RPMI8226 (cell line): ENCODE data around the gene KCNK4.
"Not testable (repeated sequence)": the region's sequence is repeated elsewhere in the genome, so short reads cannot be mapped to it uniquely, and the experiment has no call there.

ENCODE experiments used
- DNase-seq: peaks from one replicate; pipeline ENCODE4 v3.0.0-alpha.2; 2015

Gene KCNK4

DNA sequence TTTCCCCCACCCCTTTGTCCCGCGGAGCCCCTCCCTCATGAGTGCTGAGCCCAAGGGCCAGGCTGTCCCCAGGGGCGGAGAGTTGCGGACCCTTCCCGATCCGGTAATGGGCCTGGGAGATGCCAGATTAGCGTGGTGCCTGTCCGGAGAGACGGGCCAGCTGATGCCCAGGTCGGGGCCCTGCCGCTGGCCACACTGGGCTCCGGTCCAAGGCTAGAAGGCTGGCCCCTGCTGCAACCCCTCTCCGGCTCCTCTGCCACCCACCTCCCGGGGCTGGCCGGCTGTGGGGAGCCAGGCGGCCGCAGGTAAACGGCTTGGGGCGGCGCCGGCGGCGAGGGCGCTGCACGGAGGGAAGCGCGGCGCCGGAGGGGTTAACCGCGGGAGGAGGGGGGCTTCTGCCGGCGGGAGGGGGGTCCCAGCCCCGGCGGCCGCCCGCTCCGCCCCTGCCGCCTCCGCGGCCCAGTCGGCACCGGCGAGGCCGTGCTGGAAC lies at the start of gene KCNK4:
TSS of gene KCNK4 (plus strand) at position 41 of the 490 bp plus-strand sequence. CDS start 1,717 bp downstream, outside the sequence.
- DNase-seq = no peak

GRCh38 chr11:64241491-64242374 lies 49.4 kb upstream of the KCNK4 start:
- DNase-seq = peak; percentile 63

- DNase-seq = peak; percentile 4
Observed at GRCh38 chr11:64243236-64243854, 47.8 kb upstream of the KCNK4 start.

DNA sequence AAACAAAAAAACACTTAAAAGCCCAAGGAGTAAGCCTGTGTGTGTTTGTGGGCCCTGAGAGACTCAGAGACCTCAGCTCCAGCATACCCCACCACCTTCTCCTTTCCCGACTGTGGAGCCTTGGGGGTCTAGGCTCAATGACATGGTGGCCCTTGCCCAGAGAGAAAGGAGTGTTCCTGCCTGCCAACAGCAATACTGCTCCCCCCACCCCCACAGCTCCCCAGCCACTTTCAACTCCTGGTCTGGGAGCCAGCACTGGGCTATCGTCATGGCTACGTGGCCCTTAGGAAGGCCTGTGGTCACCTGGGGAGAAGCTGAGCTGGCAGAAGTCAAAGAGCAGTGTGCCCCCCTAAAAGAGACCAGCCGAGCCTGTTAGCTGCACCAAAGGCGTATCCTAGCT lies 47.0 kb upstream of the KCNK4 start:
- peak; percentile 11 for DNase-seq

DNA sequence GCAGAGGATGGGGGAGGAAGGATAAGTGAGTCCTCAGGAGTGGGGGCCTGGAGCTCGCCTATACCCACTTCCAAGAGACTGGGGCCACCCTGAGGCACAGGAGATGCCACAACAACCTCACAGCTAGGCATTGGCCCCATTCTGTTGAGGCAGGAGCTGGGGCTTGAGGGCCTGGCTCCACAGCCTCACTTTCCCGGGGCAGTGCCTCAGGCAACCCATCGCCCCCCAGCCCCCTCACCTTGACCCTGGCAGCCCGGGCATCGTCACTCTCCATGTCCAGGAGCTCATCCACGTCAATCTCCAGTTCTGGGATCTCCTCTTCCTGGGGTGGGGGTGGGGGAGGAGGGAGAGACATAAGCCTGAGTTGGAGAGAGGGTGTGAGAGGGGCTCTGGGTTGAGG lies 46.1 kb upstream of the KCNK4 start:
- DNase-seq = peak; percentile 14

- DNase-seq = peak; percentile 83
Observed at GRCh38 chr11:64245401-64245796, 45.7 kb upstream of the KCNK4 start.

GRCh38 chr11:64245797-64246620 lies 45.1 kb upstream of the KCNK4 start:
- peak; percentile 86 for DNase-seq

DNA sequence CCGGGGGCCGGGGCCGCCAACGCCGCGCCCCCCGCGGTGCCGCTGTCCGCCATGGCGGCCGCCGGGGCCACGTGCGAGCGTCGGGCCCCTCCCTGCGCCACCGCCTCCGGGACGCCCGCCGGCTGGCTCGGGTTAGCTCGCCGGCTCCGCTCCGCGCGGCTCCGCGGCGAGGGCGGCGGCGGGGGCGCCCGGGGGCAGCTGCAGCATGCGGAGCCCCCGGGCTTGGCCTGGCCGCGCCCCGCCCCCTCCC lies 44.6 kb upstream of the KCNK4 start:
- not testable (repeated sequence) for DNase-seq

- peak; percentile 96 for DNase-seq
Observed at GRCh38 chr11:64246871-64247728, 44.0 kb upstream of the KCNK4 start, which contains the start of gene PPP1R14B. TSS of gene PPP1R14B (minus strand) at chr11:64246943. CDS start at chr11:64246673, 270 bp downstream.

DNA sequence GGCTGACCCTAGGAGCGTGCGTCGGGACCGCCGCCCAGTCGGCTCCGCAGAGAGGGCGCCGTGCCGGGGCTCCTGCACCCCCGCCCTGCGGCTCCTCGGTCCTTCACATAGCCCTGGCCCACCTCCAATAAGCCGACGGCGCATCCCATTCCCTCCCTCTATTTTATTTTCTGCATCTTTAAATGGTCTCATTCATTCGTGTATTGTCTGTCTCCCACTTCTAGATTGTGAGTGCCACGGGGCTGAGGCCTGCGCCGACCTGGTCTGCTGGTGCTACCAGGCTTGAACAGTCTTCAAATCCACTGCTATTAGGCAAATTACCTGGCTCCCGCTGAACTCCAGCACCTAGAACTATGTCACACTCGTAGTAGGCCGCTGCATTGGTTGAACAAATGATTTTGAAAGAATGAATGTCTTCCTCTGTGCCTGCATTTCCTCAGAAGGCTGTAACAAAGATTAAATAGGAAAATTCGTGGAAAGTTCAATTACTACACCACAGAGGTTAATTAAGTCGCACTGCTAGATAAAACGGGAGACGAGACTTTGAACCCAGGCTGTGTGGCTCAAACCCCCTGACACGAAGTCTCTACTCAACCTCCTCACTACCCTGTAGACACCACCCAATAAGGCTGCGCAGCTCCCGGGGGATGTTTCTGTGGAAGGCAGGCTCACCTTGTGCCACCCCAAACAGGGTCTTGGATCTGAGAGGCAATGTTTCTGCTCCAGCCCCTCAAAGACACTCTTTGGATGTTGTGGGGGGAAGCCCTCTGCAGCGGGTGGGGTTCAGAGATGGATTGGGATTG lies 43.2 kb upstream of the KCNK4 start:
- DNase-seq = peak; percentile 2

DNA sequence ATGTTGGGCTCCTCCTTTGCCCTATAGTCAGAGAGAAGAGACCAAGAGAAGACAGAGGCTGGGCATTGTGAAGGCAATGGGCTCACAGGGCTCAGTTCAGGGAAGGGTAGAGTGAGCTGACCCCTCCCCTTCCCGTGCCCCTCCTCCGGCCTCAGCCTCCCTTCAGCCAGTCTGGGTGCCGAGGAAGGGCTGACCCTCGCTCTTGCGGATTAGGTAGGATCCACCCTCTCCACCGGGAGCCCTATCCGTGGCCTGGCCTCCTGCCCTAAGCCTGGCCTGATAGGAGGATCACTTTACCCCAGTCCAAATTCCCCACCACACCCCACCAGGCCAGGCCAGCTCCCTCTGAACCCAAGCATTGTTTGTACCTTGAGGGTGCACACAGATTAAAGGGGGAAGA lies 42.5 kb upstream of the KCNK4 start:
- no peak for DNase-seq

GRCh38 chr11:64249038-64249437 lies 42.1 kb upstream of the KCNK4 start:
- DNase-seq = no peak

DNA sequence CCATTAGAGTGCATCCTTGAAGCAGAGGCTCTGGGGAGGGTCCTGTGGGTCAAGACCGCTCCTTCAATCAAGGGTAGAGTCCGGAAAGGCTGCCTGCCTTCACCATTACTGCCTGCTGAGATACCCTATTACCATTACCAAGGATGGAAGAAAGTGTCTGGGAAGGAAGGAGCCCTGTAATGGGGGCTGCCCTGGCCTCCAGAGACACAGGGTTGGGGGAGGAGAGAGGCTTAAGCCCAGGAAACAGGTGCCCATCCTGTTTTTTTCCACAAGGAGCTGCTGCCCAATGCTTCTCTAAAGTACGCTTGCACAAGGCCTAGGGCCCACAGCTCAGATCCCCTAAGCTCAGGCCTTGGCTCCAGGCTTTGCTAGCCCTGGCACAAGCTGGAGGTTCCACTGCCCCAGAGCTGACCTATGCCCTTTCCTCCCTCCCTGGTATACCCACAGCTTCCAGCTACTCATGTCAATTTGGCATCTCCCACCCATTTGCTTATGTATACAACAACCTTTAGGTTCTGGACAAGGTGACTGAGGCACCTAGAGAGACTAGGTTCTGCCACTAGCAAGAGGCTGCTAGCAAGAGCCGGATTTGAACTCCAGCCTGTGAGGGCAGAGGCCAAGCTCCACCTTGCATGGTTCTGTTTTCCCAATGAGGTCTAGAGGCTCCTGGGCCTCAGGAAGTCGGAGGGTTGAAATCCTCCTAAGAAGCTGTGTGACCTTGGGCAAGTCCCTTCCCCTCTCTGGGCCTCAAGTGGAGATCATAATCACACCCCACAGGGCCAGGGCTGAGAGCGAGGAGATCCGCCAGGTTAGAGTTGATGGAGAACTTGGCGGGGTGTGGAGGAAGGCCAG lies 41.3 kb upstream of the KCNK4 start:
- peak; percentile 6 for DNase-seq

DNA sequence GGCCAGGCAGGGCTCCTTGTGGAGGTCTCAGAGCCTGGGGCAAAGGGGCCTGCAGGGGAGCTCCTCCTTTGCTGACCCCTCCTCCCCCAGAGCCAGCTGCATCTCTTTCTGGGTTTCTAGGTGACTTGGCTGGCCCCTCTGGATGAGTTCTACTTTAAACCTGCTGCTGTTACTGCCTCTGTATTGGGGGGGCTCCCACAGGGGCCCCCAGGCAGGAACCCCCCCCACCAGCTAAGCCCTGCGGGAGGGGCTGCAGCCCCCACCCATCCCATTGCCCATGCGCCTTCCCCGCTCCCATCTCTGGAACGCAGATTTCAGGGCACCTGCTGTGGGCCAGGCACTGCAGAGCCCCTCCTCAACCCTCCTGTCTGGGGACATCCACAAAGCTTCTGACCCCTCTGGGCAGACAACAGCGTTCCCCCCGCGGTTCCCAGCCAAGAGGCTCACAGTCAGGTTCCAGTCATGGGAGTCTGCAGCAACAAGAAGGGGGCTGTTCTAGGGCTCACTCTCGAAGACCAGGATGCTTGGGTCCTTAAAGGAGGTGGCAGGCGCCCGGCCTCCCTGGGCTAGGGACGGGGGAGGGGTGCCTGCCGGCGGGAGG lies 40.6 kb upstream of the KCNK4 start:
- peak; percentile 59 for DNase-seq

DNA sequence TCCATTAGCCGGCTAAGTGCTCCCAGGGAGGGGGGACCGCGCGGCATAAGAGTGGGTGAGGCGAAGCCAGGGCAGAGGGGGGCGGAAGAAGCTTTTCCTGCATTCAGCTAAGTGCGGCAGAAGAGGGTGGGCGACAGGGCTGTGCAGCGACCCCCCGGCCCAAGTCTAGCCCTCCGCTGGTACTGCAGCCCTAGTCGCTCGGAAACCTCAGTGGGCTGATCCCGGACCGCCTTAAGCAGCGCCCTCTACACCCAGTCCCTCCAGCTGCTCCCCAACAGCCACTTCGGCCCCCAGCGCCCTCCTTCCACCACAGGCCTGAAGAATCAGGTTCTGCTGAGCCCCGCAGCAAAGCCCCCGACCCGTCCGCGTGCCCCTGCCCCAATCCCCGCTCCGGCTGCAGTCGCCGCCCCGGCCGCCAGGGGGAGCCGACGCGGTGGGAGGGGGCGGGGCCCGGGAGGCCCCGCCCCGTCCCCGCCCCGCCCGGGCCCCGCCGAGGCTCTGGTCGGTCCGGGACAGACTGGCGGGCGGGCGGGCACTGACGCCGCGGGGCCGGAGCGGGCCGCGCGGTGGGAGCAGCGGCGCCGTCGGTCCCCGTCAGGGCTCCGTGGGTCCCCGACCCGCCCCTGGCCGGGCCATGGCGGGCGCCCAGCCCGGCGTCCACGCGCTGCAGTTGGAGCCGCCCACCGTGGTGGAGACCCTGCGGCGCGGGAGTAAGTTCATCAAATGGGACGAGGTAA lies 39.9 kb upstream of the KCNK4 start, which contains the start of gene PLCB3:
TSS of gene PLCB3 (plus strand) at position 515 of the 737 bp plus-strand sequence. CDS start at position 635, 120 bp downstream.
- DNase-seq = peak; percentile 81

GRCh38 chr11:64251753-64252002 lies 39.4 kb upstream of the KCNK4 start:
- no peak for DNase-seq

- peak; percentile 47 for DNase-seq
Observed at GRCh38 chr11:64252003-64252872, 38.9 kb upstream of the KCNK4 start.

DNA sequence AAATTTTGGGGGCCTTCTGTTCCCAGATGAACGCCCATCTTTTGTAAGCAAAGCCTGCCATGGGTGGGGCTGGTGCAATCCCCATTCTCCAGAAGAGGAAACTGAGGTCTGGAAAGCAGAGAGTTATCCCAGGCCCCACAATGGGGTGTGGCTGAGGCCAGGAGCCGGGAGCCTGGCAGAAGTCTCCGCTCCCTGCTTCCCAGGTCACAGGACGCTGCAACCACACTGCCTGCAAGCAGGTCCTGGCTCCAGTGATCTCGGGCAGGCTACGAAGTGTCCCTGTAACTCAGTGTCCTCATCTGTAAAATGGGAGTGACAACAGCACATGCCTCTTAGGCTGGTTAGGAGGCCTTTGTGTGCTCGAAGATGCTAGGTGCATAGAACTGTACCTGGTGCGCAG lies 38.1 kb upstream of the KCNK4 start:
- DNase-seq = peak; percentile 2
